Measurements from ENCODE around the gene ADORA1.

DNA sequence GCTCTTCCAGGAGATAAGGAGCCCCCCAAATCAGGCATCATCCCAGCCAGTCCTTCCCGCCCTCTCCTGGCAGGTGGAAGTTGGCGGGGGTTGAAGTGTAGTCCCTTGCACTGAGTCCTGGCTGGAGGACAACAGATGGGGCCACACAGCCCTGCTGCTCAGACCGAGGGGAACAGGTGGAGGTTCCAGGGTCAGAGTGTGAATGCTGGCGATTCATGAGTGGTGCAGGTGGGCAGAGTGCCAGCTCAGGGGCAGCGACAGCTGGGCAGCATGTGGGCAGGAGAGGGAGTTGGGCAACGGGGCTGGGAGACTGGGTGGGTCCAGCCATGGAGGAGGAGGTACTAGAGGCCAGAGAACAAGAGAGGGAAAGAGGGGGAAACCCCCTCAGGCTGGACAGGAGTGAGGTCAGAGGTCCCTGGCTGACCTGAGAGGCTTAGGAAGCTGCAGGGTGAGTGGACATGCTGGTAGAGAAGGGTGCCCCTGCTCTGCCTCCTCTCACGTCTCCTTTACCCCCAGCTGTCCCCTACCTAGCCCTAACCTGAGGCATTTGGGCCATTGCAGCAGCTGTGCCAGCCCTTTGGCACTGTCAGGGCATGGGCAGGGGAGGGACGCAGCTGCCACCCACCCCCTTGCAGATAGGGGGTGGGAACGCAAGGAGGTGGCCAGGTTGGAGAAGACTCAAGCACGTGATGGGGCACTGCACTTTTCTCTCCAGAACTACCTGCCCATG is 11.3 kb upstream of the ADORA1 start:
- TF ChIP-seq, protein P1, sequence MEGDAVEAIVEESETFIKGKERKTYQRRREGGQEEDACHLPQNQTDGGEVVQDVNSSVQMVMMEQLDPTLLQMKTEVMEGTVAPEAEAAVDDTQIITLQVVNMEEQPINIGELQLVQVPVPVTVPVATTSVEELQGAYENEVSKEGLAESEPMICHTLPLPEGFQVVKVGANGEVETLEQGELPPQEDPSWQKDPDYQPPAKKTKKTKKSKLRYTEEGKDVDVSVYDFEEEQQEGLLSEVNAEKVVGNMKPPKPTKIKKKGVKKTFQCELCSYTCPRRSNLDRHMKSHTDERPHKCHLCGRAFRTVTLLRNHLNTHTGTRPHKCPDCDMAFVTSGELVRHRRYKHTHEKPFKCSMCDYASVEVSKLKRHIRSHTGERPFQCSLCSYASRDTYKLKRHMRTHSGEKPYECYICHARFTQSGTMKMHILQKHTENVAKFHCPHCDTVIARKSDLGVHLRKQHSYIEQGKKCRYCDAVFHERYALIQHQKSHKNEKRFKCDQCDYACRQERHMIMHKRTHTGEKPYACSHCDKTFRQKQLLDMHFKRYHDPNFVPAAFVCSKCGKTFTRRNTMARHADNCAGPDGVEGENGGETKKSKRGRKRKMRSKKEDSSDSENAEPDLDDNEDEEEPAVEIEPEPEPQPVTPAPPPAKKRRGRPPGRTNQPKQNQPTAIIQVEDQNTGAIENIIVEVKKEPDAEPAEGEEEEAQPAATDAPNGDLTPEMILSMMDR (conservative IDR thresholded peaks at IDR 0.05), result no peak
- TF ChIP-seq ZFX (IDR thresholded peaks at IDR 0.05), result no peak
